GM12874 (cell line): ENCODE measurements around the gene PDE1C.

ENCODE experiments used
- CTCF ChIP-seq: IDR thresholded peaks from 2 replicates; pipeline ENCODE4 v1.5.1; 2011; ENCODE audit warnings: low read depth, mild to moderate bottlenecking, control low read depth, low read length, moderate library complexity; ENCODE audit not compliant: insufficient read depth

The PDE1C gene

DNA sequence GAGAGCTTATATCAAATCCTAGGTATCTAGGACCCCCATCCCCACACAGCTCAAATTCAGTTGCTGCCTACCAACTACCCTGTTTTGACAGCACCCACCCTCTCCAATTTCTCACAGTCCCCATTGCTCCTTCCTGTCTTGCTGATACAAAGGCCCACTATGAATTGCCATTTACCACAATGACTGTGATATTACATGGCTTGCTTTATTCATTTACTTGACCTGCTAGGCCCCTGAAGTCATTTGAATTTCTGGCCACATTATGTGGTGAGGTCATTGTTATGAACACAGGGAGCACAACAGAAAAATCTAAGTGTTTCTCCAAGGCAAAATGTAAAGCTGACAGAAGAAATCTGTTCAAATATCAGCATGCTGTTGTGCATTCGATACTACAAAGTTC is 281.8 kb downstream of the PDE1C start:
- TF ChIP-seq CTCF = no peak

GRCh38 chr7:31786326-31786725 is 283.9 kb downstream of the PDE1C start:
- TF ChIP-seq CTCF = no peak

DNA sequence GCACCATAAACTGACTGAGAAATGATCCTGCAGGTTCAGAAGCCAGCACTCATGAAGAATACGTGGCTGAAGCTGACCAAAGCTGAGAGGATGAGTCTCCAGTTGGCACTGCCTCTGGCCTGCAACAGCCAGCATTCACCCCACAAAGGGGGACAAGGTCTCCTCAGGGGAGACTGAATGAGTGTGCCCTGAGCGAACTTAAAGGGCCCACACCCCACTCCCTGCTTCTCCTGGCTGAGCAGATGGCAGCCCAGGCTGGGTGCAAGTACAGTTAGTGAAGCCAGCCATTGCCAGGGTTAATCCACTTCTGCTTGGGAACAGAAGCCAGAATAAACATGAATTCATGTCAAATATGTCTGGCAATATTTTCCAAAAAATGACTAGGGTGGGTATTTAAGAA is 285.1 kb downstream of the PDE1C start:
- no peak for TF ChIP-seq CTCF

GRCh38 chr7:31783221-31783620 is 287.0 kb downstream of the PDE1C start:
- no peak for TF ChIP-seq CTCF

DNA sequence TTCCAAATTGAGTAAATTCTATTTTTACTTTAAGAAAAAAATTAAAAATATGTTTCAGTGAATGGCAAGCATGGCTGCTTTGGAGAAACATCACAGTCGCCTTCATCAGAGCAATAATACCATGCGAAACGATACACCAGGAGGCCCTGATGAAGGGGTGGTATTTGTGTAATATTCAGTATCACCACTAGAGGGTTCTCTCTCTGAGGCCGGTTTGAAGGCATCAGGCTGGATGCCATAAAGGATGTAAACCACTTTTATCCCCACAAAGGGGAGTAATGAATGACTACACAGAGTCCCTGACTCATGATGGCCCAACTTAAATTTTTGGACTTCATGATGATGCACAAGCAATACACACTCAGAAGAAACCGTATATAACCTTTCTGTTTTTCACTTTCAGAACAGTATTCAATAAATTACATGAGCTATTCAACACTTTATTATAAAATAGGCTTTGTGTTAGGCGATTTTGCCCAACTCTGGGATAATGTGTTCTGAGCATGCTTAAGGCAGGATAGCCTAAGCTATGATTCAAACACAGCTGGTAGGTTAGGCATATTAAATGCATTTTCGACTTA is 287.7 kb downstream of the PDE1C start:
- TF ChIP-seq CTCF = peak; percentile 72

DNA sequence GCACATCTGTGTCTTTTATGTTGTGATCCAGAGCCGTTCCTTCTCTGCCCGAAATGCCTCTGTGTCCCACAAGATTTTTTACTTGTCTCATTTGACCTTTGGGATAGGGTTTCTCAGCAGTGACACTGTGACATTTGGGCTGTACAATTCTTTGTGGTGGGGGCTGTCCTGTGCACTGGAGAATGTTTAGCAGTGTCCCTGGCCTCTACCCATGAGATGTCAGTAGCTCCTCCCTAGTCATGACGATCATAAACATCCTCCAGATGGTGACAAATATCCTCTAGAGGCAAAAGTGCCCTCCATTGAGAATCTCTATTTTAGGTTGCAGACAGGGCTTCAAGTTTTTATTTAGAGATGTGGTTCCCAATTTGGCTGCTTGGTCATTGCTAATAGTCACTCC is 291.9 kb downstream of the PDE1C start:
- no peak for TF ChIP-seq CTCF

DNA sequence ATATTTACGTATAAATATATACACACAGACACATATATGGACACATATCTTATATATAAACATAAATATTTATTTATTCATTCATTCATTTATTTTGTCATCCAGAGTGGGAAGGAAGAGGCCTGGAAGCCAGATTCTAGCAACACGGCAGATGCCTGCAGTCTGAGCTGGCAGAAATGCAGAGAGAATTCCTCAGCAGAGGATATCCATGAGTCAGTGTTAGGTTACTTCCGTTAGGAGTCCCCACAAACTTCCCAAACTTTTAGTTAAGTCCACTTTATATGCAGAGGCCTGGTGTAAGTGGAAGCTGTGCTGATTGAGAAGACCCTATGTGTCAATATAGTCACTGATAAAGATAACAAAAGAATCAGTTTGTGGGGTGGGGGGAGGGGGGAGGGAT is 293.6 kb downstream of the PDE1C start:
- no peak for TF ChIP-seq CTCF
